GM12878 (cell line): Measurements from ENCODE around the gene SYNM. TPM values are rescaled to one million over a fixed set of nuclear protein-coding genes. Genes with fewer than 3 reads are reported as not detected.

ENCODE experiments used
- ATAC-seq: fragments of 200-7000 bp; cut with Tn5 transposase; 3 replicates; pipeline ENCODE4 v1.9.1; 2020; ENCODE audit warnings: mild to moderate bottlenecking, moderate library complexity
- BruUV-seq: library from RNA; stranded (reverse); fragments of 400-500 nt; replicated peaks from 2 replicates; lab custom pipeline; 2021; lab: Mats Ljungman, UMichigan
- CTCF ChIA-PET: fragments of 300-600 bp; sonication (Branson Sonifier 250); formaldehyde crosslinking; extraction: SDS; loops from one replicate; lab custom pipeline; 2021; ENCODE audit warnings: inconsistent platforms; lab: Yijun Ruan, JAX
- POLR2A ChIA-PET: fragments of 350-600 bp; formaldehyde crosslinking; extraction: SDS; loops from one replicate; lab custom pipeline; 2021; ENCODE audit warnings: inconsistent platforms; lab: Charles Lee
- RAD21 ChIA-PET: fragments of 300-600 bp; sonication (Branson Sonifier 250); formaldehyde crosslinking; loops from one replicate; lab custom pipeline; 2023; ENCODE audit warnings: antibody characterized with exemption; ENCODE audit not compliant: unreplicated experiment; lab: Charles Lee
- SMC1A ChIA-PET: fragments of 300-600 bp; sonication (Branson Sonifier 250); formaldehyde crosslinking; loops from one replicate; lab custom pipeline; 2023; ENCODE audit not compliant: unreplicated experiment, uncharacterized antibody; lab: Charles Lee
- DNase-seq: peaks from one replicate; pipeline ENCODE4 v3.0.0-alpha.2; 2011; ENCODE audit warnings: low read depth, low spot score
- FAIRE-seq: peaks from 3 replicates; lab custom pipeline; 2011; peaks lifted over from hg19 to GRCh38; lab: Jason Lieb, UNC
- H2AFZ ChIP-seq: 2 replicates; pipeline ENCODE4 v1.6.0; 2011; ENCODE audit warnings: low read depth, low read length, control low read depth; ENCODE audit not compliant: control insufficient read depth
- H3K27ac ChIP-seq: 2 replicates; pipeline ENCODE4 v1.5.1; 2011; ENCODE audit warnings: control low read depth; ENCODE audit not compliant: control insufficient read depth, insufficient read depth
- H3K27me3 ChIP-seq, 2 experiments: replicated peaks in 1 of 2; 2 replicates each; pipeline versions ENCODE4 v1.6.0 to v1.6.1; 2011; ENCODE audit warnings: low read length in 1 of 2; ENCODE audit not compliant: control insufficient read depth in 2 of 2, insufficient read depth in 2 of 2
- H3K36me3 ChIP-seq, 2 experiments: 2 replicates each; pipeline ENCODE4 v1.5.1; 2011; ENCODE audit warnings: low read length in 1 of 2; ENCODE audit not compliant: control insufficient read depth in 2 of 2, insufficient read depth in 2 of 2
- H3K4me1 ChIP-seq: 2 replicates; pipeline ENCODE4 v1.6.1; 2011; ENCODE audit warnings: mild to moderate bottlenecking, low read length, moderate library complexity, mixed read lengths; ENCODE audit not compliant: control insufficient read depth, insufficient read depth
- H3K4me2 ChIP-seq: 2 replicates; pipeline ENCODE4 v1.6.0; 2011; ENCODE audit warnings: control low read depth; ENCODE audit not compliant: control insufficient read depth, insufficient read depth
- H3K4me3 ChIP-seq: fragments of 200-600 bp; sonication (generic); 2 replicates; pipeline ENCODE4 v1.5.1; 2016
- H3K79me2 ChIP-seq: 2 replicates; pipeline ENCODE4 v1.6.0; 2011; ENCODE audit warnings: low read length; ENCODE audit not compliant: control insufficient read depth, insufficient read depth
- H3K9ac ChIP-seq: 2 replicates; pipeline ENCODE4 v1.8.0; 2011; ENCODE audit warnings: low read length, control low read depth, mixed read lengths; ENCODE audit not compliant: control insufficient read depth, insufficient read depth
- H3K9me3 ChIP-seq: replicated peaks from 3 replicates; pipeline ENCODE4 v1.5.1; 2011; ENCODE audit warnings: mild to moderate bottlenecking, low read length; ENCODE audit not compliant: control insufficient read depth, insufficient read depth
- H4K20me1 ChIP-seq: 2 replicates; pipeline ENCODE4 v1.6.0; 2011; ENCODE audit not compliant: control insufficient read depth, insufficient read depth
- BRCA1 ChIP-seq: IDR thresholded peaks from 2 replicates; pipeline ENCODE4 v1.6.1; 2011; ENCODE audit warnings: low read depth, low read length, improper control_type of control experiment
- ESRRA ChIP-seq: IDR thresholded peaks from 2 replicates; pipeline ENCODE4 v1.6.1; 2012; ENCODE audit warnings: mild to moderate bottlenecking, low read length, improper control_type of control experiment
- EZH2 ChIP-seq: IDR thresholded peaks from 2 replicates; pipeline ENCODE4 v1.6.1; 2012; ENCODE audit warnings: low read depth, mild to moderate bottlenecking, control low read depth, inconsistent platforms, low read length, borderline replicate concordance; ENCODE audit not compliant: control insufficient read depth
- HDGF ChIP-seq: fragments of 450-650 bp; IDR thresholded peaks from 2 replicates; pipeline ENCODE4 v1.6.1; 2016; ENCODE audit warnings: antibody characterized with exemption
- JUND ChIP-seq: IDR thresholded peaks from 2 replicates; pipeline ENCODE4 v1.6.1; 2012; ENCODE audit warnings: low read depth, mild to moderate bottlenecking, low read length, improper control_type of control experiment, moderate library complexity
- NFXL1 ChIP-seq: fragments of 450-650 bp; IDR thresholded peaks from 2 replicates; pipeline ENCODE4 v1.6.1; 2017; ENCODE audit warnings: antibody characterized with exemption, mild to moderate bottlenecking, borderline replicate concordance
- NR2C1 ChIP-seq: fragments of 450-650 bp; IDR thresholded peaks from 2 replicates; pipeline ENCODE4 v1.6.1; 2017; ENCODE audit warnings: antibody characterized with exemption, mild to moderate bottlenecking, moderate library complexity
- PML ChIP-seq: IDR thresholded peaks from 2 replicates; pipeline ENCODE4 v1.6.1; 2012; ENCODE audit warnings: low read length, inconsistent platforms
- POLR2A ChIP-seq: IDR thresholded peaks from 2 replicates; pipeline ENCODE4 v1.6.1; 2011; ENCODE audit warnings: low read depth, mild to moderate bottlenecking, low read length
- RCOR1 ChIP-seq: conservative IDR thresholded peaks from 2 replicates; pipeline ENCODE4 v1.6.1; 2012; ENCODE audit warnings: low read depth, low read length, improper control_type of control experiment
- SMAD1 ChIP-seq: fragments of 450-650 bp; IDR thresholded peaks from 2 replicates; pipeline ENCODE4 v1.6.1; 2018; ENCODE audit warnings: mild to moderate bottlenecking, low read depth; ENCODE audit not compliant: partially characterized antibody
- SRF ChIP-seq, 2 experiments: IDR thresholded peaks; 2 replicates each; pipeline ENCODE4 v1.6.1; 2011; ENCODE audit warnings: low read depth in 2 of 2, low read length in 2 of 2, mild to moderate bottlenecking in 1 of 2, moderate library complexity in 1 of 2
- SUZ12 ChIP-seq: fragments of 200-600 bp; sonication (generic); IDR thresholded peaks from one replicate; pipeline ENCODE4 v1.6.1; 2018; ENCODE audit warnings: antibody characterized with exemption, mild to moderate bottlenecking; ENCODE audit not compliant: unreplicated experiment
- YBX1 ChIP-seq: fragments of 450-650 bp; IDR thresholded peaks from 2 replicates; pipeline ENCODE4 v1.6.1; 2016; ENCODE audit warnings: antibody characterized with exemption
- ZNF622 ChIP-seq: fragments of 450-650 bp; IDR thresholded peaks from 2 replicates; pipeline ENCODE4 v1.6.1; 2017; ENCODE audit warnings: mild to moderate bottlenecking, inconsistent platforms
- WGBS: methylation state at CpG from one replicate; pipeline ENCODE4 v1.1.6; 2016; ENCODE audit warnings: low lambda C conversion rate; ENCODE audit not compliant: insufficient replicate concordance, insufficient coverage; ENCODE audit errors: missing lambda C conversion rate; 5-methylcytosine and 5-hydroxymethylcytosine counted together
- in situ Hi-C: fragments of 300-500 bp; cut with MboI; formaldehyde crosslinking; loops from 9 replicates; pipeline ENCODE4 v1.14.3; 2018; ENCODE audit warnings: mixed read lengths
- intact Hi-C: fragments of 100-400 bp; cut with micrococcal nuclease; formaldehyde crosslinking; loops from one replicate; pipeline ENCODE4 v1.14.2; 2022; ENCODE audit not compliant: unreplicated experiment
- polyA plus RNA-seq, 11 experiments: library from polyadenylated mRNA; depleted of rRNA in 4 of 11; unstranded in 6 of 11; stranded (reverse) in 5 of 11; fragments of >200 nt; fragmentation: Nextera tagmentation in 4 of 11; fragmentation: Illumina TruSeq in 1 of 11; extraction: Ambion mirVana in 4 of 11; extraction: Trizol in 1 of 11; gene quantifications; 1 replicate in 1 of 11; 2 replicates in 10 of 11; pipeline versions ENCODE4 v1.2.1 to v1.2.3, GENCODE V29; 2011 to 2016; ENCODE audit warnings: inconsistent platforms in 2 of 11, missing spikeins in 2 of 11, low read depth in 1 of 11
- total RNA-seq, 4 experiments: library from RNA; depleted of rRNA in 3 of 4; stranded (reverse); fragments of >200 nt in 3 of 4; fragmentation: Illumina TruSeq in 1 of 4; extraction: Trizol in 1 of 4; gene quantifications; 2 replicates each; pipeline versions ENCODE4 v1.2.1 to v1.2.3, GENCODE V29; 2013 to 2021
- TF ChIP-seq, protein P1 (sequence below): IDR thresholded peaks from 2 replicates; pipeline ENCODE4 v1.6.1; 2011; ENCODE audit warnings: borderline replicate concordance, low read depth, mild to moderate bottlenecking, moderate library complexity, low read length; ENCODE audit not compliant: insufficient read depth, poor library complexity, severe bottlenecking
- TF ChIP-seq, protein P2 (sequence below): fragments of 450-650 bp; IDR thresholded peaks from 2 replicates; pipeline ENCODE4 v1.6.1; 2017; ENCODE audit warnings: borderline replicate concordance
- TF ChIP-seq, protein P3 (sequence below): fragments of 450-650 bp; IDR thresholded peaks from 2 replicates; pipeline ENCODE4 v1.6.1; 2017; ENCODE audit warnings: low read depth, mild to moderate bottlenecking, moderate library complexity
- TF ChIP-seq, protein P4 (sequence below): fragments of 450-650 bp; IDR thresholded peaks from 2 replicates; pipeline ENCODE4 v1.6.1; 2017; ENCODE audit warnings: mild to moderate bottlenecking

The SYNM gene
- total and polyA plus RNA-seq, 10 of the 15 experiments (the other 5 are each of a cell fraction or from before 2014, with no cell fraction given), result 0.05 to 1.1 (median 0.89) TPM; not detected in 1

DNA sequence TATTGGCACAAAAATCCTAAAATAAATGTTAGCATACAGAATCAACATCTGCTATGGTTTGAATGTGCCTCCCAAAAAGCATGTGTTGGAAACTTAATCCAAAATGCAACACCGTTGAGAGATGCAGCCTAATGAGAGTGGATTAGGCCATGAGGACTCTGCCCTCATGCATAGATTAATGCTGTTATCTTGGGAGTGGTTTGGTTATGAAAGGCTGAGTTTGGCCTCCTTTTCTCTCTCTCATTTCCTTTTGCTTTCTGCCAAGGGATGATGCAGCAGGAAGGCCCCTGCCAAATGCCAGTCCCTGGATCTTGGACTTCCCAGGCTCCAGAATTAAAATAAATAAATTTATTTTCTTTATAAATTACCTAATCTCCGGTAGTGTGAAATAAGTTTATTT lies 49.4 kb downstream of the SYNM start:
- FAIRE-seq, result no peak
- intact Hi-C loops, result no loop called here
- Histone ChIP-seq H3K9ac (no peak overlapping the region), H3K9me3 (no peaks in the 10 kb centered on the region), H4K20me1 (no peaks in the 10 kb centered on the region), H3K27me3 (no peaks in the 10 kb centered on the region), H2AFZ (no peak overlapping the region), H3K4me2 (no peak overlapping the region), H3K4me1 (no peaks in the 10 kb centered on the region), H3K79me2 (no peaks in the 10 kb centered on the region), H3K36me3 (peaks cover 0 to 5% of the 10 kb centered on the region in 2 experiments; a peak in 1 of 4 replicates), H3K4me3 (no peak overlapping the region), H3K27ac (no peak overlapping the region)
- BruUV-seq, result no TSS peak
- SMC1A ChIA-PET, result no interaction called here
- no peak for ATAC-seq
- 62% methylated on average over 2 of the region's 2 CpGs for WGBS
- DNase-seq, result no peak
- RAD21 ChIA-PET, result no interaction called here
- CTCF ChIA-PET, result no interaction called here
- TF ChIP-seq, protein P1, sequence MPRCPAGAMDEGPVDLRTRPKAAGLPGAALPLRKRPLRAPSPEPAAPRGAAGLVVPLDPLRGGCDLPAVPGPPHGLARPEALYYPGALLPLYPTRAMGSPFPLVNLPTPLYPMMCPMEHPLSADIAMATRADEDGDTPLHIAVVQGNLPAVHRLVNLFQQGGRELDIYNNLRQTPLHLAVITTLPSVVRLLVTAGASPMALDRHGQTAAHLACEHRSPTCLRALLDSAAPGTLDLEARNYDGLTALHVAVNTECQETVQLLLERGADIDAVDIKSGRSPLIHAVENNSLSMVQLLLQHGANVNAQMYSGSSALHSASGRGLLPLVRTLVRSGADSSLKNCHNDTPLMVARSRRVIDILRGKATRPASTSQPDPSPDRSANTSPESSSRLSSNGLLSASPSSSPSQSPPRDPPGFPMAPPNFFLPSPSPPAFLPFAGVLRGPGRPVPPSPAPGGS, result no peak
- no peak for TF ChIP-seq EZH2
- TF ChIP-seq, protein P2, sequence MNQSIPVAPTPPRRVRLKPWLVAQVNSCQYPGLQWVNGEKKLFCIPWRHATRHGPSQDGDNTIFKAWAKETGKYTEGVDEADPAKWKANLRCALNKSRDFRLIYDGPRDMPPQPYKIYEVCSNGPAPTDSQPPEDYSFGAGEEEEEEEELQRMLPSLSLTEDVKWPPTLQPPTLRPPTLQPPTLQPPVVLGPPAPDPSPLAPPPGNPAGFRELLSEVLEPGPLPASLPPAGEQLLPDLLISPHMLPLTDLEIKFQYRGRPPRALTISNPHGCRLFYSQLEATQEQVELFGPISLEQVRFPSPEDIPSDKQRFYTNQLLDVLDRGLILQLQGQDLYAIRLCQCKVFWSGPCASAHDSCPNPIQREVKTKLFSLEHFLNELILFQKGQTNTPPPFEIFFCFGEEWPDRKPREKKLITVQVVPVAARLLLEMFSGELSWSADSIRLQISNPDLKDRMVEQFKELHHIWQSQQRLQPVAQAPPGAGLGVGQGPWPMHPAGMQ, result no peak
- no peak for TF ChIP-seq ESRRA
- TF ChIP-seq JUND, result no peak
- TF ChIP-seq, protein P3, sequence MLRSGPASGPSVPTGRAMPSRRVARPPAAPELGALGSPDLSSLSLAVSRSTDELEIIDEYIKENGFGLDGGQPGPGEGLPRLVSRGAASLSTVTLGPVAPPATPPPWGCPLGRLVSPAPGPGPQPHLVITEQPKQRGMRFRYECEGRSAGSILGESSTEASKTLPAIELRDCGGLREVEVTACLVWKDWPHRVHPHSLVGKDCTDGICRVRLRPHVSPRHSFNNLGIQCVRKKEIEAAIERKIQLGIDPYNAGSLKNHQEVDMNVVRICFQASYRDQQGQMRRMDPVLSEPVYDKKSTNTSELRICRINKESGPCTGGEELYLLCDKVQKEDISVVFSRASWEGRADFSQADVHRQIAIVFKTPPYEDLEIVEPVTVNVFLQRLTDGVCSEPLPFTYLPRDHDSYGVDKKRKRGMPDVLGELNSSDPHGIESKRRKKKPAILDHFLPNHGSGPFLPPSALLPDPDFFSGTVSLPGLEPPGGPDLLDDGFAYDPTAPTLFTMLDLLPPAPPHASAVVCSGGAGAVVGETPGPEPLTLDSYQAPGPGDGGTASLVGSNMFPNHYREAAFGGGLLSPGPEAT, result no peak
- no peak for TF ChIP-seq ZNF622
- no peak for TF ChIP-seq SUZ12
- TF ChIP-seq PML, result no peak
- TF ChIP-seq BRCA1, result no peak
- no peak for TF ChIP-seq RCOR1
- TF ChIP-seq HDGF, result no peak
- no peak for TF ChIP-seq NFXL1
- TF ChIP-seq POLR2A, result no peak
- TF ChIP-seq SRF (IDR thresholded peaks at IDR 0.05; ENCODE audit: low read depth in 2 of 2, low read length in 2 of 2), result no peak
- TF ChIP-seq, protein P4, sequence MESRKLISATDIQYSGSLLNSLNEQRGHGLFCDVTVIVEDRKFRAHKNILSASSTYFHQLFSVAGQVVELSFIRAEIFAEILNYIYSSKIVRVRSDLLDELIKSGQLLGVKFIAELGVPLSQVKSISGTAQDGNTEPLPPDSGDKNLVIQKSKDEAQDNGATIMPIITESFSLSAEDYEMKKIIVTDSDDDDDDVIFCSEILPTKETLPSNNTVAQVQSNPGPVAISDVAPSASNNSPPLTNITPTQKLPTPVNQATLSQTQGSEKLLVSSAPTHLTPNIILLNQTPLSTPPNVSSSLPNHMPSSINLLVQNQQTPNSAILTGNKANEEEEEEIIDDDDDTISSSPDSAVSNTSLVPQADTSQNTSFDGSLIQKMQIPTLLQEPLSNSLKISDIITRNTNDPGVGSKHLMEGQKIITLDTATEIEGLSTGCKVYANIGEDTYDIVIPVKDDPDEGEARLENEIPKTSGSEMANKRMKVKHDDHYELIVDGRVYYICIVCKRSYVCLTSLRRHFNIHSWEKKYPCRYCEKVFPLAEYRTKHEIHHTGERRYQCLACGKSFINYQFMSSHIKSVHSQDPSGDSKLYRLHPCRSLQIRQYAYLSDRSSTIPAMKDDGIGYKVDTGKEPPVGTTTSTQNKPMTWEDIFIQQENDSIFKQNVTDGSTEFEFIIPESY, result no peak
- no peak for TF ChIP-seq NR2C1
- TF ChIP-seq YBX1, result no peak
- TF ChIP-seq SMAD1, result no peak
- POLR2A ChIA-PET, result no interaction called here
- in situ Hi-C loops, result no loop called here
